Fibroblast of skin of right quadriceps (primary cell): Measurements from ENCODE around the gene ZFAND3.
"Not testable (repeated sequence)": the region's sequence is repeated elsewhere in the genome, so short reads cannot be mapped to it uniquely, and the experiment has no call there.

Source experiments
- DNase-seq: peaks from one replicate; pipeline ENCODE4 v3.0.0-alpha.2; 2013

The ZFAND3 gene

DNA sequence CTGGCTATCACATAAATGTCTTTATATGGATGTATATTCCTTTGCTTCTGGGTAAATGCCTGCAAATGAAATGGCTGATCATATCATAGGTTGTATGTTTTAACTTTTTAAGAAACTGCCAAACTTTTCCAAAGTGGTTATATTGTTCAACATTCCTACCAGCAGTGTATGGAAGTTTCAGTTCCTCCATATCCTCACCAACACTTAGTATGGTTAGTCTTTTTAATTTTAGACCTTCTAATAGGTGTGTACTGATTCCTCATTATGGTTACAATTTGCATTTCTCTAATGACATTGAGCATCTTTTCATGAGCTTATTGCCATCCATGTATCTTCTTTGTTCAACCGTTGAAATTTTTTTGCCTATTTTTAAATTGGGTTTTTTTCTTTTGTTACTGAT lies 155.4 kb downstream of the ZFAND3 start:
- DNase-seq, result no peak

GRCh38 chr6:37977715-37978114 lies 158.2 kb downstream of the ZFAND3 start:
- DNase-seq, result no peak

GRCh38 chr6:37979392-37980221 lies 160.1 kb downstream of the ZFAND3 start:
- no peak for DNase-seq

DNA sequence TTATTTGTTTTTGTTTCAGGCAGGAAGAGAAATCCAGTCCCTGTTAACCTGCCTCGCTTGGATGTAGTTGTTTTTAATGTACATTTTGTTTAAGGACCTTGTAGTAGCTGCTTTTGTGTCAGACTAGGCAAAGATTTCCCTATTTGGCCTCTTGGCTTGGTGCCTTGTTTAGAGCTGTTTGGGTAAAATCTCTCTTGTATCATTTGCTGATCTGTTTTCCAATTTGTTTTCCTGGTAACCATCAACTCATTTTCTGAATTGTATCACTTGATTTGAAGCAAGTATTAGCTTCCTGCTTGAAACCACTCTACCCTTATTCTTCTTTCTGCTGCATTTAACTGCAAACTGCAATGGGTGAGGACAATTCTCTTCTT lies 160.7 kb downstream of the ZFAND3 start:
- DNase-seq, result no peak

GRCh38 chr6:37981626-37982025 lies 162.1 kb downstream of the ZFAND3 start:
- DNase-seq, result no peak

GRCh38 chr6:37982317-37982716 lies 162.8 kb downstream of the ZFAND3 start:
- DNase-seq, result no peak

GRCh38 chr6:37983720-37984501 lies 164.4 kb downstream of the ZFAND3 start:
- no peak for DNase-seq

- no peak for DNase-seq
Measured at GRCh38 chr6:37984578-37984977, 165.1 kb downstream of the ZFAND3 start.

GRCh38 chr6:37985355-37985754 lies 165.8 kb downstream of the ZFAND3 start:
- DNase-seq, result no peak

DNA sequence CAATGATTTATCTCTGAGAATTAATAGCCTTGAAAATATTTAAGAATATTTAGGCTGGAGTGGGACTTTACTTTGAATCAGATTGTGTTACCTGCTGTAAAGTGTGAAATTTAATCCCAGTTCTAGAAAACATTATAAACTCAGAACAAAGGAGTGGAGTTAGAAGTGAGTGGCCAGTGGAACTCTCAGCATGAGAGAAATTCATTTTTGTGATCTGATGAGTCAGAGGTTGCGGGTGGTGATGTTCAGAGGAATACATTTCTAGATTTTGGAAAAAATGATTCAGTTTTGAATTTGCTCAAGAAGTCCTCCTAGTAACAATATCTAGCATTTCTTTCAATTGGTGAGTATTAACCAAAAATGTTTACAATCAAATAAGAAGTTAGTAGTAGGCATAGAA lies 167.5 kb downstream of the ZFAND3 start:
- peak; percentile 57 for DNase-seq

DNA sequence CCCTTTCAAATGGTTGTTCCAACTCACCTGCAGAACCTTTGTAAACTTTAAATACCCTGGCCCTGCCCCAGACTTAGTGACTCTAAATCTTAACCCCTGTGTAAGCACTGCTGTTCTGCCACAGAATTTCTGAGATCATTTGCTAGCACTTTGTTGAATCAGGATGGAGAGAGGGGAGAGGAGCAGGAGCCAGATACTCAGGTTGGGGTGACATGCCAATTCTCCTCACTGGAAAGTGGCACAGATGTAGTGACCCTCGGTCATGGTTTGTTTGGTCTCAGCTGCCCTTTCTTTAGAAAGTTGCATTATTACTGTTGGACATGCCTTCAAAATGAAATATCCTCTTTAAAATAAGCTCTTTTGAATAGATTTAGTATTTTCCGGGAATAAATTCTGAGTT lies 168.0 kb downstream of the ZFAND3 start:
- DNase-seq, result no peak

- peak; percentile 27 for DNase-seq
Measured at GRCh38 chr6:37988127-37988526, 168.6 kb downstream of the ZFAND3 start.

DNA sequence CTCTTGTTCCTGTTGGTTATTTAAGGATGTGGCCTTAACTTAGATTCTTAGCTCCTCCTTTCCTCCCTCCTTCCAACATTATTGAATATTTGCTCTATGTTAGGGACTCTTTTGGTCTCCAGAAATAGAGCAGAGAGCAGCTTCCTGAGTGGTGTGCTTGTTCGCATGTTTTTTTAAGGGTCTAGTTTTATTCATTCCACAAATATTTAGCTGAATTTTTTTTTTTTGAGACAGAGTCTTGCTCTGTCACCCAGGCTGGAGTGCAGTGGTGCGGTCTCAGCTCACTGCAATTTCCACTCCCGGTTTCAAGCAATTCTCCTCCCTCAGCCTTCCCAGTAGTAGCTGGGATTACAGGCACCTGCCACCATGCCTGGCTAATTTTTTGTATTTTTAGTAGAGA lies 169.2 kb downstream of the ZFAND3 start:
- DNase-seq, result peak; percentile 54

- peak; percentile 91 for DNase-seq
Measured at GRCh38 chr6:37990762-37991525, 171.4 kb downstream of the ZFAND3 start.

GRCh38 chr6:37992749-37993148 lies 173.2 kb downstream of the ZFAND3 start:
- no peak for DNase-seq

- DNase-seq, result not testable (repeated sequence)
Measured at GRCh38 chr6:37993194-37993593, 173.7 kb downstream of the ZFAND3 start.

- no peak for DNase-seq
Measured at GRCh38 chr6:37993596-37993995, 174.1 kb downstream of the ZFAND3 start.

GRCh38 chr6:37994223-37994622 lies 174.7 kb downstream of the ZFAND3 start:
- peak; percentile 50 for DNase-seq

DNA sequence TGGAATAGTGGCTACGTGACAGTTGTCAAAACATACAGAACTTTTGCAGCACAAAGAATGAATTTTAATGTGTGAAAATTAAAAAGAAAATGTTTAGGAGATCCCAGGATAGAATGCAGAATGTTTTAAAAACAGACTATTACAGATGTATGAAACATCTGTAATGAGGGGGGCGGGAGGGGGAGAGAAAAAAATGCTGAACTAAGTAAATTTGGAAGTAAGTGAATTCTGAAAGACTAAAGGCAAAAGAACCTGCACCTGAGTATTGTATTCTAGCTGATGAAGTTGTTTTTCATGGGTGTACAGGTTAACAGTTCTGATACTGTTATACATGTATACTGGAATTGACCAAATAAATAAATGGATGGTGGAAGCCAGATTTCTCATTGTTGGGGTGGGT lies 178.8 kb downstream of the ZFAND3 start:
- no peak for DNase-seq

GRCh38 chr6:38001386-38001785 lies 181.9 kb downstream of the ZFAND3 start:
- DNase-seq, result no peak

- DNase-seq, result no peak
Measured at GRCh38 chr6:38004908-38005307, 185.4 kb downstream of the ZFAND3 start.

DNA sequence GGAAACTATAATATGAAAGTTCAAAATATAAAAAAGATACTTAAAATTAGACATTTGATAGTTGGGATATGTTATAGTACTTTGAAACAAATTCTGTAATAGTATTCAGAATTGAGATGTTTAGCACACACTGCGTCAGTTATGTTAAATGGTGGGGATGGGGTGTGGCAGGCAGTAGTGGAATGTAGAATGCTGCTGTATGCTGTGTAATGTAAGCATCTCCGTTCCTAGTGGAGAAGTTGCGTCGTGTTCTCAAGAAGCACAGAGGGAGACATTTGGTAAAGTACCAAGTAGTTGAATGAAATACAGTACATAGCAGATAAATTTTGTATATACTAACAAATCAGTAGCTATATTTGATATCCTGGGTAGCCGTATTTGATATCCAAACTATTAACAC lies 192.4 kb downstream of the ZFAND3 start:
- DNase-seq, result no peak

DNA sequence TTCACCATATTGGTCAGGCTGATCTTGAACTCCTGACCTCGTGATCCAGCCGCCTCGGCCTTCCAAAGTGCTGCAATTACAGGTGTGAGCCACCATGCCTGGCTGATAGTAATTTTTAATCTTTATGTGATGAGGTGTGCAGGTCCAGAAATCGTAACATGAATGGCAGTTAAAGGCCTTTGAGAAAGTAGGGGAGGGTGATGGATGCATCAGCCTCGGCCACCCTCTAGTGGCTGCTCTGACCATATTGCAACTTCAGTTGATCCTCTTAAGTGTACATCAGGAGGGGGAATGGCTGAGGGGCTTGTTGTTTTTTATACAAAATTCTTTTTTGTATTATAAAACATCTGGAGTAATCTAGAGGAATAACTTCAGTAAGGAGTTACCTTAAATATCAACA lies 193.0 kb downstream of the ZFAND3 start:
- DNase-seq, result peak; percentile 49

- DNase-seq, result no peak
Measured at GRCh38 chr6:38015341-38015740, 195.8 kb downstream of the ZFAND3 start.
